ENCODE results near the gene ARHGEF18.
"Not testable (repeated sequence)": the region's sequence is repeated elsewhere in the genome, so short reads cannot be mapped to it uniquely, and the experiment has no call there.

Gene ARHGEF18

DNA sequence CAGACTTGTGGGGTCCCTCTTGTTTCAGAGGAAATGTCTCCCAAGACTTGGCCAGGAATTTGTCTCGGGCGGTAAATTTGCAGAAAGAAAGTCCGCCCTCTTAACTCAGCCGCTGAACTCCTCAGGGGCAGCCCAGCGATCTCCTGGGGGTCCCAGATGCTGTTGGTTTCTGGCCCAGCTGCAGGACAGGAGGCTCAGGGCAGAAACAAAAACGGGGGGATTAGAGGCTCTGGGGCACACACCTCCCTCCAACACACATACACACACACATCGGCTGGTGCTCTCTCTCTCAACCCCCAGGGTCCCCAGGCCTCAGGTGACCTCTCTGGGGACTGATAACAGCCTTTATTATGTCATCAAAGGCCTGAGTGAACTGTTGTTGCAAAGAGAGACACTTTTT, 7.1 kb downstream of the ARHGEF18 start:
- Mint-ChIP-seq H3K4me3 (no peak overlapping the region), H3K36me3 (ENCODE audit: insufficient read depth) (peaks cover 47% of the 10 kb centered on the region), H3K4me1 (peaks cover 58% of the 10 kb centered on the region), H3K27me3 (no peaks in the 10 kb centered on the region), H3K9me3 (no peaks in the 10 kb centered on the region), H3K27ac (ENCODE audit: low read depth) (no peak overlapping the region)
- DNase-seq (ENCODE audit: low spot score in 2 of 2) (no peak), ATAC-seq (replicated peaks; ENCODE audit: extremely low read depth, poor library complexity, severe bottlenecking) (no peak)

DNA sequence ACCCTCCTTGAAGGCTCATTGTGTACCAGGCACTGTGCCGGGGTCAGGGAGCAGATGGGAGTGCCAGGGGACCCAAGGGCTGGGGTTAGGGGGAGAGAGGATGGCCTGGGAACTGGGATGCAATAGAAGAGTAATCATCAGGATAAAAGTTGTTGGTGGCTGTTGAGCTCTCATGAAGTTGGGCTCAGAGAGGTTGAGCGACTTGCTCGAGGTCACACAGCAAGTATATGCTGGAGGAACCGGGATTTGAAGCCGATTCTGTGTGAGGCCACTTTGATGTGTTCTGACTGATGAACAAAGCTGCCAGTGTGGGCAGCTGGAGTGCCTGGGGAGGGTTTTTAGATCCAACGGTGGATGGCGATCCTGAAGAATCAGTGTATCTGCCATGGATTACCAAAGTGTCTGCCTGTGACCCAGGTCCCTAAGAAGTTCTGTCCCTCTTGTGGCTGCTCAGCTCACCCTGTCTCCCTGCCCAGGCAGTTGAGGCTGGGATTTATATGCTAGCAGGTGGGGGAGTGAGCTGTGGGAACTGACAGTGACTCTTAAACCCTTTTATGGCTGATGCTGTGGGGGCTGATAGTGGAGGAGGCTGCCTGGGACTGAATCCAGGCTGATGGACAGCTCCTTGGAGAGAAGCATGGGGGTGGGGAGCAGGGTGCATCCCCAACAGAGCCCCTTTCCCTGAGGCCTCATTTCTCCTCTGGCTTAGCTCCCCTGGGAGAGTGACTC, 8.3 kb downstream of the ARHGEF18 start:
- no peak overlapping the region for H3K27ac Mint-ChIP-seq (ENCODE audit: low read depth)
- no peaks in the 10 kb centered on the region for H3K27me3 Mint-ChIP-seq
- ATAC-seq (replicated peaks; ENCODE audit: extremely low read depth, poor library complexity, severe bottlenecking) (no peak), DNase-seq (ENCODE audit: low spot score in 2 of 2) (no peak)
- no peaks in the 10 kb centered on the region for H3K9me3 Mint-ChIP-seq
- peaks cover 50% of the 10 kb centered on the region for H3K4me1 Mint-ChIP-seq
- peaks cover 39% of the 10 kb centered on the region for H3K36me3 Mint-ChIP-seq (ENCODE audit: insufficient read depth)
- H3K4me3 Mint-ChIP-seq, result no peak overlapping the region

DNA sequence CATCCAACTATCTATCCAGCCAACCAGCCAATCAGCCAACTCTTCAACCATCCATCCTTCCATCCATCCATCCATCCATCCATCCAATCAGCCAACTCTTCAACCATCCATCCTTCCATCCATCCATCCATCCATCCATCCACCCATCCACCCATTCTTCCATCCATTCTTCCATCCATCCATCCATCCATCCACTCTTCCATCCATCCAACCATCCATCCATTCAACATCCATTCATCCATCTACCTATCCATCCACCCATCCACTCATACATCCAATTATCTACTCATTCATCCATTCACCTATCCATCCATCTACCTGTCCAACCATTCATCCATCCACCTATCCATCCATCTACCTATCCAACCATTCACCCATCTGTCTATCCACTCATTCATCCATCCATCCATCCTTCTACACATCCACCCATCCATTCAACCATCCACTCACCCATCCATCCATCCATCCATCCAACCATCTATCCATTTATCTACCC, 9.4 kb downstream of the ARHGEF18 start:
- H3K27ac Mint-ChIP-seq (ENCODE audit: low read depth), result peak overlapping the region; percentile 29
- no peaks in the 10 kb centered on the region for H3K9me3 Mint-ChIP-seq
- H3K36me3 Mint-ChIP-seq (ENCODE audit: insufficient read depth), result peaks cover 42% of the 10 kb centered on the region
- H3K4me1 Mint-ChIP-seq, result peaks cover 53% of the 10 kb centered on the region
- H3K4me3 Mint-ChIP-seq, result no peak overlapping the region
- DNase-seq (ENCODE audit: low spot score in 2 of 2) (no peak), ATAC-seq (replicated peaks; ENCODE audit: extremely low read depth, poor library complexity, severe bottlenecking) (no peak)
- H3K27me3 Mint-ChIP-seq, result no peaks in the 10 kb centered on the region

DNA sequence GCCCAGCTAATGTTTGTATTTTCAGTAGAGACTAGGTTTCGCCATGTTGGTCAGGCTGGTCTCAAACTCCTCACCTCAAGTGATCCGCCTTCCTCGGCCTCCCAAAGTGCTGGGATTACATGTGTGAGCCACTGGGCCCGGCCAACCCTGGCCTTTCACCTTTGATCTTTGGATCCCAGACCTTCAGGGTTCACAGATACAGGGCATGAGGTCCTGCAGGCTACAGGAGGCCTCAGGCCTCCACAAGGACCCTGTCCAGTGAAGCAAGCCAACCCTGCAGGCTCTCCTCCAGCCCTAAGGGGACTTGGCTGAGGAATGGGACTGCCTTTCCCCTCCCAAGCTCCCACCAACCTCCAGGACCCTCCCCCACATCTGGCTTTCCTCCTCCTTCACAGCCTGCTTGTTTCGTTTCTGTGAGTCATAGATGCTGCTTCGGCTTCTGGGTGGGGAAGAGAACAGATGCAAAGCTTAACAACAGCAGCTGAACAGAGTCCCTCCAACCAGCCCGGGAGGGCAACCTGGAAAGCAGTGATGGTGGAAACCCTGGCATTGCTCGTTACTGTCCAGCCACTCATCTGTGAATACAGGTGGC, 11.8 kb downstream of the ARHGEF18 start:
- DNase-seq (ENCODE audit: low spot score in 2 of 2) (no peak), ATAC-seq (replicated peaks; ENCODE audit: extremely low read depth, poor library complexity, severe bottlenecking) (no peak)
- Mint-ChIP-seq H3K27me3 (no peaks in the 10 kb centered on the region), H3K36me3 (ENCODE audit: insufficient read depth) (peaks cover 41% of the 10 kb centered on the region), H3K27ac (ENCODE audit: low read depth) (no peak overlapping the region), H3K9me3 (no peaks in the 10 kb centered on the region), H3K4me1 (peaks cover 47% of the 10 kb centered on the region), H3K4me3 (no peak overlapping the region)

DNA sequence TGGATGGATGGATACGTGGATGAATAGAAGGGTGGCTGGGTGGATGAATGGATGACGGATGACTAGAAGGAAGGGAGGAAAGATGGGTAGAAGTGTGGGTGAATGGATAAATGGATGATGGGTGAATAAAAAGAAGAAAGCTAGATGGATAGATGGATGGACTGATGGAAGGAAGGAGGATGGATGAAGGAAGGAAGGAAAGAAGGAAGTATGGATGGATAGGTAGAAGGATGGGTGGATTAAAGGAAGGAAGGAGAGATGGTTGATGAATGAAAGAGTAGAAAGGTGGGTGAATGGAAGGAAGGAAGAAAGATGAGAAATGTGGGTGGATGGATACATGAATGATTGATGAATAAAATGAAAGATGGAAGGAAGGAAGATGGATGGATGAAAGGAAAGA, 14.5 kb downstream of the ARHGEF18 start:
- Mint-ChIP-seq H3K4me3 (no peak overlapping the region), H3K9me3 (no peaks in the 10 kb centered on the region), H3K36me3 (ENCODE audit: insufficient read depth) (peaks cover 48% of the 10 kb centered on the region), H3K4me1 (peaks cover 48% of the 10 kb centered on the region), H3K27ac (ENCODE audit: low read depth) (peak overlapping the region; percentile 89), H3K27me3 (no peaks in the 10 kb centered on the region)
- no peak for DNase-seq (ENCODE audit: low spot score in 2 of 2)
- ATAC-seq (replicated peaks; ENCODE audit: extremely low read depth, poor library complexity, severe bottlenecking), result no peak

DNA sequence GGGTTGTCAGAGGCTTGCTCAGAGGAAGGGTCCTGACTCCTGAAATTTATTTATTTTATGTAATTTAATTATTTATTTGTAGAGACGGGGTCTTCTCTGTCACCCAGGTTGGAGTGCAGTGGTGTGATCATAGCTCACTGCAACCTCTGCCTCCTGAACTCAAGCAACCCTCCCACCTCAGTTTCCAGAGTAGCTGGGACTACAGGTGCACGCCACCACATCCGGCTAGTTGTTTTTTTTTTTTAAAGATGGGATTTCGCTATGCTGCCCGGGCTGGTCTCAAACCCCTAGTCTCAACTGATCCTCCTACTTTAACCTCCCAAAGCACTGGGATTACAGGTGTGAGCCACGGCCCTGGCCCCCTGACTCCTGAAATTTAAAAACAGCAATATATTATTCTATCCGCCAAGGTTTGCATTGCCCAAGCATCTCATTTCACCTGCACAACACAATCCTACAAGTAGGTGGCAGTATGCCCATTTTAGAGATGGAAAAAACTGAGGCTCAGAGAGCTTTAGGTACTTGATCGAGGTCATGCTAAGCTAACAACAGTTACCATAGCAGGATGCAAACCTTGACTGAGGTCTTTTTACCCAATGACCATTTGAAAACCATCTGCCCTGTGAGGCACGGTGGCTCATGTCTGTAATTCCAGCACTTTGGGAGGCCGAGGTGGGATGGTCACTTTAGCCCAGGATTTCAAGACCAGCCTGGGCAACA, 18.1 kb downstream of the ARHGEF18 start:
- ATAC-seq (replicated peaks; ENCODE audit: extremely low read depth, poor library complexity, severe bottlenecking) (no peak), DNase-seq (ENCODE audit: low spot score in 2 of 2) (no peak)
- no peaks in the 10 kb centered on the region for H3K27me3 Mint-ChIP-seq
- H3K27ac Mint-ChIP-seq (ENCODE audit: low read depth), result peak overlapping the region; percentile 3
- H3K36me3 Mint-ChIP-seq (ENCODE audit: insufficient read depth), result peaks cover 76% of the 10 kb centered on the region
- no peaks in the 10 kb centered on the region for H3K9me3 Mint-ChIP-seq
- peaks cover 44% of the 10 kb centered on the region for H3K4me1 Mint-ChIP-seq
- H3K4me3 Mint-ChIP-seq, result no peak overlapping the region

DNA sequence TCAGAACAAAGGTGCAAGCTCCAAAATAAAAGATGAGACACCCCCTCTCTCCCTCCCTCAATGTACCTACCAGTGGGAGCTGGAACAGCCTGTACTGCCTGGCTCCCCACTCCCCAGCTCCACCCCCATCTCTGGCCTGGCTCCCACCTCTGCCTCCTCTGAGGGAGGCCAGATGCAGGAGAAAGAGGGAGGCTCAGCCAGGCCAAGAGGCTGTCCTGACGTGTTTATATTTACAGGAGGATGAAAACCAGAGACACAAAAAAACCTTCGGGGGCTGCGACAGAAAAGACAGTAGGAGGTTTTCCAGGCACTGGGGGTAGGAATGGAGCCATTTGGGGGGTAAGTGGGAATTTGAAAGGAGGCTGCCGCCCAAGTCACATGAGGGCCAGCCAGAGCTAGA, 19.7 kb downstream of the ARHGEF18 start:
- H3K27ac Mint-ChIP-seq (ENCODE audit: low read depth), result peak overlapping the region; percentile 49
- no peak for ATAC-seq (replicated peaks; ENCODE audit: extremely low read depth, poor library complexity, severe bottlenecking)
- H3K4me1 Mint-ChIP-seq, result peaks cover 40% of the 10 kb centered on the region

DNA sequence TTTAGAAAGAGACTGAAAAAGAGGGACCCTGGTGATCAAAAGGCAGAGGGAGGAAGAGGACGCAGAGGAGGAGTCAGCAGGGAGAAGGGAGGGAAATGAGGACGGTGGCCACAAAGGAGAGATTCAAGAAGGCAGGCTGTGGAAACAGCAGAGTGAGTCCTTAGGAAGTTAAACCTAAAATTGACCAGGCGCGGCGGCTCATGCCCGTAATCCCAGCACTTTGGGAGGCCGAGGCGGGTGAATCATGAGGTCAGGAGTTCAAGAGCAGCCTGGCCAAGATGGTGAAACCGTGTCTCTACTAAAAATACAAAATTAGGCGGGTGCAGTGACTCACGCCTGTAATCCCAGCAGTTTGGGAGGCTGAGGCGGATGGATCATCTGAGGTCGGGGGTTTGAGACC, 20.1 kb downstream of the ARHGEF18 start:
- not testable (repeated sequence) for H3K27me3 Mint-ChIP-seq; DNase-seq (ENCODE audit: low spot score in 2 of 2); ATAC-seq (replicated peaks; ENCODE audit: extremely low read depth, poor library complexity, severe bottlenecking); H3K9me3 Mint-ChIP-seq; H3K4me3 Mint-ChIP-seq
- Mint-ChIP-seq H3K36me3 (ENCODE audit: insufficient read depth) (peaks cover 80% of the 10 kb centered on the region), H3K27ac (ENCODE audit: low read depth) (peak overlapping the region; percentile 49), H3K4me1 (peaks cover 36% of the 10 kb centered on the region)

More for the DNA sequence above, 19.7 kb downstream of the ARHGEF18 start:
- H3K4me3 Mint-ChIP-seq, result no peak overlapping the region
- H3K9me3 Mint-ChIP-seq, result no peaks in the 10 kb centered on the region
- H3K36me3 Mint-ChIP-seq (ENCODE audit: insufficient read depth), result peaks cover 80% of the 10 kb centered on the region
- no peak for DNase-seq (ENCODE audit: low spot score in 2 of 2)
- no peaks in the 10 kb centered on the region for H3K27me3 Mint-ChIP-seq

DNA sequence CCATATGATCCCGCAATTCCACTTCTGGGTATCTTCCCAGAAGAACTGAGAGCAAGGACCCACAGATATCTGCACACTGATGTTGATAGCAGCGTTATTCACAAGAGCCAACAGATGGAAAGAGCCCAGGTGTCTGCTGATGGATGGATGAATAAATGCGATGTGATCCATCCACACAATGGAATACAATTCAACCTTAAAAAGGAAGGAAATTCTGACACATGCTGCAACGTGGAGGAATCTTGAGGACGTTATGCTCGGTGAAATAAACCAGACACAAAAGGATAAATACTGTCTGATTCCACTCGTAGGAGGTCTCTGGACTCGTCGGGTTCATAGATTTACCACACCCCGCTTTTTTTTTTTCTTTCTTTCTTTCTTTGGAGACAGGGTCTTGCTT, 21.8 kb downstream of the ARHGEF18 start:
- ATAC-seq (replicated peaks; ENCODE audit: extremely low read depth, poor library complexity, severe bottlenecking) (no peak), DNase-seq (ENCODE audit: low spot score in 2 of 2) (no peak)
- Mint-ChIP-seq H3K27ac (ENCODE audit: low read depth) (no peak overlapping the region), H3K4me3 (no peak overlapping the region), H3K9me3 (no peaks in the 10 kb centered on the region), H3K36me3 (ENCODE audit: insufficient read depth) (peaks cover 86% of the 10 kb centered on the region), H3K27me3 (no peaks in the 10 kb centered on the region), H3K4me1 (peaks cover 30% of the 10 kb centered on the region)

DNA sequence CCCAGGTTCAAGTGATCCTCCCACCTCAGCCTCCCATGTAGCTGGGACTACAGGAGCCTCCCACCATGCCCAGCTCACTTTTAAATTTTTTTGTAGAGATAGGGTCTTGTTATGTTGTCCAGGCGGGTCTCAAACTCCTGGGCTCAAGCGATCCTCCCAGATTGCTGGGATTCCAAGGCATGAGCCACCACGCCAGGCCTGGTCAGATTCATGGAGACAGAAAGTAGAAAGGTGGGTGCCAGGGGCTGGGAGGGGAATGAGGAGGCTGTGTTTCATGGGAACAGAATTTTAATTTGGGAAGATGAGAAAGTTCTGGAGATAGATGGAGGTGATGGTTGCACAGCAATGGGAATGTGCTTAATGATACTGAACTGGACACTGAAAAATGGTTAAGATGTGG, 22.3 kb downstream of the ARHGEF18 start:
- DNase-seq (ENCODE audit: low spot score in 2 of 2) (no peak), ATAC-seq (replicated peaks; ENCODE audit: extremely low read depth, poor library complexity, severe bottlenecking) (no peak)
- H3K36me3 Mint-ChIP-seq (ENCODE audit: insufficient read depth), result peaks cover 86% of the 10 kb centered on the region
- no peak overlapping the region for H3K27ac Mint-ChIP-seq (ENCODE audit: low read depth)
- H3K4me1 Mint-ChIP-seq, result peaks cover 26% of the 10 kb centered on the region
- no peak overlapping the region for H3K4me3 Mint-ChIP-seq
- H3K9me3 Mint-ChIP-seq, result no peaks in the 10 kb centered on the region
- no peaks in the 10 kb centered on the region for H3K27me3 Mint-ChIP-seq

DNA sequence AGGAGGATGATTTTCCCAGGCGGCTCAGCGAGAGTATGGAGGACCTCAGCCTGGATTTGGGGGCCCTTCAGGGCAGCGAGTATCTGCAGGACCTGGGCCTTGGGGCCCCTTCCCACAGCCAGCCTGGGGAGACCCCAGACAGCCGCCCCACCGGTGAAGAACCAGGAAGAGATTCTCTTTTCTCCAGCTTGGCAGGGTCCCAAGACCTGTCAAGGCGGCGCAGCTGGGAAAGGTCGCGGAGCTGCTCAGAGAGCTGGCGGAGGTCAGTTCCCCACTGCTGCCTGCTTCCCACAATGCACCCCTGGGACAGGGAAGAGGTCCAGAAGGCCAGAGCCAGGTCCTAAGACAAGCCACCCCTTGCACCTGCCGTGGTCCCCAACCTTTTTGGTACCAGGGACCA, 24.1 kb downstream of the ARHGEF18 start:
- peaks cover 15% of the 10 kb centered on the region for H3K4me1 Mint-ChIP-seq
- H3K27me3 Mint-ChIP-seq, result no peaks in the 10 kb centered on the region
- H3K36me3 Mint-ChIP-seq (ENCODE audit: insufficient read depth), result peaks cover 92% of the 10 kb centered on the region
- H3K9me3 Mint-ChIP-seq, result no peaks in the 10 kb centered on the region
- H3K27ac Mint-ChIP-seq (ENCODE audit: low read depth), result no peak overlapping the region
- DNase-seq (ENCODE audit: low spot score in 2 of 2), result no peak
- H3K4me3 Mint-ChIP-seq, result no peak overlapping the region
- no peak for ATAC-seq (replicated peaks; ENCODE audit: extremely low read depth, poor library complexity, severe bottlenecking)

DNA sequence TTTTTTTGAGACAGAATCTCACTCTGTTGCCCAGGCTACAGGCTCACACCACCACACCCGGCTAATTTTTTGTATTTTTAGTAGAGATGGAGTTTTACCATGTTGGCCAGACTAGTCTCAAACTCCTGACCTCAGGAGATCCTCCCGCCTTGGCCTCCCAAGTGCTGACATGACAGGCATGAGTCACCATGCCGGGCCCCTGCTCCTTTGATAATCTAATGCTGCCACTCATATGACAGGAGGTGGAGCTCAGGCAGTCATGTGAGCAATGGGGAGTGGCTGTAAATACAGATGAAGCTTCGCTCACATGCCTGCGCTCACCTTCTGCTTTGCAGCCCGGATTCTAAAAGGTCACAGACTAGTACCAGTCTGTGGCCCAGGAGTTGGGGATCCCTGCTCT, 25.1 kb downstream of the ARHGEF18 start:
- H3K36me3 Mint-ChIP-seq (ENCODE audit: insufficient read depth), result peaks cover 85% of the 10 kb centered on the region
- no peaks in the 10 kb centered on the region for H3K9me3 Mint-ChIP-seq
- no peak overlapping the region for H3K4me3 Mint-ChIP-seq
- no peaks in the 10 kb centered on the region for H3K27me3 Mint-ChIP-seq
- H3K4me1 Mint-ChIP-seq, result peaks cover 11% of the 10 kb centered on the region
- H3K27ac Mint-ChIP-seq (ENCODE audit: low read depth), result no peak overlapping the region
- ATAC-seq (replicated peaks; ENCODE audit: extremely low read depth, poor library complexity, severe bottlenecking) (no peak), DNase-seq (ENCODE audit: low spot score in 2 of 2) (no peak)
